Lung microvascular endothelial cell (primary cell): Measurements from ENCODE around the gene ZBED3. TPM values are rescaled to one million over a fixed set of nuclear protein-coding genes. Genes with fewer than 3 reads are reported as not detected.
"Not testable (repeated sequence)": the region's sequence is repeated elsewhere in the genome, so short reads cannot be mapped to it uniquely, and the experiment has no call there.

Source experiments
- DNase-seq, 2 donors: peaks; one replicate each; pipeline versions ENCODE4 v3.0.0 to v3.0.0-alpha.2; 2010; ENCODE audit warnings: low read depth in 2 of 2
- total RNA-seq: library from RNA; depleted of rRNA; stranded (reverse); fragments of >200 nt; gene quantifications from 2 replicates; pipeline ENCODE4 v1.2.1, GENCODE V29; 2014

Gene ZBED3
- total RNA-seq: 1.1 and 1.2 TPM in 2 replicates

GRCh38 chr5:77086689-77087483, at the start of gene ZBED3:
Gene ZBED3, minus strand, starts transcription at chr5:77087285. Its CDS starts 9,407 bp downstream, at chr5:77077878.
- peak; percentile 72 to 73 for DNase-seq

GRCh38 chr5:77133061-77133758, 46.1 kb upstream of the ZBED3 start:
- DNase-seq: peak; percentile 86 to 95

- DNase-seq: no peak
These were observed 44.3 kb upstream of the ZBED3 start for GRCh38 chr5:77131361-77131760.

- DNase-seq: peak; percentile 45 to 71
These were observed 42.4 kb upstream of the ZBED3 start for GRCh38 chr5:77129391-77129990.

- DNase-seq: no peak
These were observed 41.5 kb upstream of the ZBED3 start for GRCh38 chr5:77128411-77129061.

GRCh38 chr5:77123057-77123456, 36.0 kb upstream of the ZBED3 start:
- DNase-seq: no peak

GRCh38 chr5:77120706-77121105, 33.6 kb upstream of the ZBED3 start:
- DNase-seq: no peak

- no peak for DNase-seq
These were observed 33.0 kb upstream of the ZBED3 start for GRCh38 chr5:77120086-77120485.

GRCh38 chr5:77117161-77117560, 30.1 kb upstream of the ZBED3 start:
- DNase-seq: peak in 1 of 2 donors; percentile 6

- DNase-seq: not testable (repeated sequence)
These were observed 19.9 kb upstream of the ZBED3 start for GRCh38 chr5:77107035-77107434.

- DNase-seq: no peak
These were observed 17.7 kb upstream of the ZBED3 start for GRCh38 chr5:77104813-77105212.

- DNase-seq: no peak
These were observed 16.4 kb upstream of the ZBED3 start for GRCh38 chr5:77103457-77103856.

GRCh38 chr5:77102549-77102948, 15.5 kb upstream of the ZBED3 start:
- DNase-seq: no peak

- no peak for DNase-seq
These were observed 14.2 kb upstream of the ZBED3 start for GRCh38 chr5:77101298-77101697.

GRCh38 chr5:77095189-77095588, 8.1 kb upstream of the ZBED3 start:
- no peak for DNase-seq

- peak; percentile 12 to 26 for DNase-seq
These were observed 588 bp upstream of the ZBED3 start for GRCh38 chr5:77087484-77088261.

GRCh38 chr5:77086368-77086688, 757 bp downstream of the ZBED3 start:
- DNase-seq: no peak

- no peak for DNase-seq
These were observed 4.0 kb downstream of the ZBED3 start for GRCh38 chr5:77083088-77083487.

- DNase-seq: no peak
These were observed 4.8 kb downstream of the ZBED3 start for GRCh38 chr5:77082280-77082679.

GRCh38 chr5:77080905-77081304, 6.2 kb downstream of the ZBED3 start:
- DNase-seq: no peak

GRCh38 chr5:77080479-77080878, 6.6 kb downstream of the ZBED3 start:
- DNase-seq: not testable (repeated sequence)
